ENCODE results near the gene ZNF846.

DNA sequence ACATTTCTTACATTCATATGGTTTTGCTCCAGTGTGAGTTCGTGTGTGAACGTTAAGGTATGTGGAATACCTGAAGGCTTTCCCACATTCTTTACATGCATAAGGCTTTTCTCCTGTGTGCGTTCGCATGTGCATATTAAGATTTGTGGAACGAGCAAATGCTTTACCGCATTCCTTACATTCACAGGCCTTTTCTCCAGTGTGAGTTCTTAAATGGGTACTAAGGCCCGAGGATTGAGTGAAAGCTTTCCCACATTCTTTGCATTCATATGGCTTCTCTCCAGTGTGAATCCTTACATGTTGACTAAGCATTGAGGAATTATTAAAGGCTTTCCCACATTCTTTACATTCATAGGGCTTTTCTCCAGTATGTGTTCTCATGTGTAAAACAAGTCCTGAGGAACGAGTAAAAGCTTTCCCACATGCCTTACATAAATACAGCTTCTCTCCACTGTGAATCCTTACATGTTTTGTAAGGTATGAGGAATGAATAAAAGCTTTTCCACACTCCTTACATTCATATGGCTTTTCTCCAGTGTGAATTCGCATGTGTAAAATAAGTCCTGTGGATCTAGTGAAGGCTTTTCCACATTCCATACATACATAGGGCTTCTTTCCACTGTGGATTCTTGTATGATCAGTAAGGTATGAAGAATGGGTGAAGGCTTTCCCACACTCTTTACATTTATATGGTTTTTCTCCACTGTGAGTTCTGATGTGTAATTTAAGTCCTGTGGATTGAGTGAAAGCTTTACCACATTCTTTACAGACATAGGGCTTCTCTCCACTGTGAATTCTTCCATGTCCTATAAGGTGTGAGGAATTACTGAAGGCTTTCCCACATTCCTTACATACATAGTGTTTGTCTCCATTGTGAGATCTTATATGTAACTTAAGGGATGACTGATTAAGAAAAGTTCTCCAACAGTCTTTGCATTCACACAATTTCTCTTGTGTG is 10.7 kb downstream of the ZNF846 start:
- TF ChIP-seq, protein P1, sequence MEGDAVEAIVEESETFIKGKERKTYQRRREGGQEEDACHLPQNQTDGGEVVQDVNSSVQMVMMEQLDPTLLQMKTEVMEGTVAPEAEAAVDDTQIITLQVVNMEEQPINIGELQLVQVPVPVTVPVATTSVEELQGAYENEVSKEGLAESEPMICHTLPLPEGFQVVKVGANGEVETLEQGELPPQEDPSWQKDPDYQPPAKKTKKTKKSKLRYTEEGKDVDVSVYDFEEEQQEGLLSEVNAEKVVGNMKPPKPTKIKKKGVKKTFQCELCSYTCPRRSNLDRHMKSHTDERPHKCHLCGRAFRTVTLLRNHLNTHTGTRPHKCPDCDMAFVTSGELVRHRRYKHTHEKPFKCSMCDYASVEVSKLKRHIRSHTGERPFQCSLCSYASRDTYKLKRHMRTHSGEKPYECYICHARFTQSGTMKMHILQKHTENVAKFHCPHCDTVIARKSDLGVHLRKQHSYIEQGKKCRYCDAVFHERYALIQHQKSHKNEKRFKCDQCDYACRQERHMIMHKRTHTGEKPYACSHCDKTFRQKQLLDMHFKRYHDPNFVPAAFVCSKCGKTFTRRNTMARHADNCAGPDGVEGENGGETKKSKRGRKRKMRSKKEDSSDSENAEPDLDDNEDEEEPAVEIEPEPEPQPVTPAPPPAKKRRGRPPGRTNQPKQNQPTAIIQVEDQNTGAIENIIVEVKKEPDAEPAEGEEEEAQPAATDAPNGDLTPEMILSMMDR (IDR thresholded peaks at IDR 0.05) = no peak
- no peak for TF ChIP-seq EZH2 (IDR thresholded peaks at IDR 0.05)
- TF ChIP-seq EZH2phosphoT487 (IDR thresholded peaks at IDR 0.05) = no peak
